ENCODE results near the gene B4GALNT1.

- no peak for TF ChIP-seq JUNB (CRISPR knock-in tag; conservative IDR thresholded peaks at IDR 0.05)
- no peak for TF ChIP-seq PBX2 (CRISPR knock-in tag; IDR thresholded peaks at IDR 0.05; ENCODE audit: low read depth)
- TF ChIP-seq PBX2 (tag; conservative IDR thresholded peaks at IDR 0.05; ENCODE audit: low read depth), result no peak
Measured at GRCh38 chr12:57628280-57629191, 4.5 kb downstream of the B4GALNT1 start.
